NCI-H2196 treated with DMSO at 0.1 percent for 48 hours (cell line): ENCODE results near the gene GBF1.
A peak's percentile ranks its signal among the peaks of the same experiment; 100 is the strongest.

Source experiments
- DNase-seq: peaks from one replicate; lab custom pipeline; 2025; ENCODE audit not compliant: unreplicated experiment; lab: John Stamatoyannopoulos, UW

GBF1 gene

DNA sequence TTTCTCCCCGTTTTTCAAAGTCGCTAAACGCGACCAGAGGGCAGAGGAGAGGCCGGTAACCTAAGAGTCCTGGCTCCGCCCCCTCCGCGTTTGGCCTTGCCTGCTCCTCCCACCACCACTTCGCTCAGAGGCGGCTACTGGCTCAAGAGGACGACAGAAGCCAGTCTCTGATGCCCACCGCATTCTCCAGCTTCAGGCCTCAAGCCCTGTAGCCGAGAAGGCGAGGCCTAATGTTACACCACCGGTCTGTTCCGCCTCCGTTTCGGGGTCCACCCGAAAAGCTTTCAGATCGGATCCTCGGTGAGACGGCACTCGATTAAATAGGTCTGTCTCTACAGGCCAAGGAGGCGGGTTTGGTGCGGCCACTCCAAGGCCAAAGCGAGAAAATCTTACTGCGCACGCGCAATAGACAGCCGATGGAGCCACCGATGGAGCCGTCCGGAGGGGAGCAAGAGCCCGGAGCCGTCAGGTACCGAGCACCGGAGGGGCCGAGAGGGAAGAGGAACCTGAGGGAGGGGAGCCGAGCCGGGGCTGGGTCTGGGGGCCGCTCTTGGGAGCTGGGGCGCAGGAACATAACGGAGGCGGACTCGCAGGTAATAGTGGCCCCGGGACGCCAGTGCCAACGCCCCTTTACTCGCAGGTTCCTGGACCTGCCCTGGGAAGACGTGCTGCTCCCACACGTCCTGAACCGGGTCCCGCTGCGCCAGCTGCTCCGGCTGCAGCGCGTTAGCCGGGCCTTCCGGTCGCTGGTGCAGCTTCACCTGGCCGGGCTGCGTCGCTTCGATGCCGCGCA is 175.6 kb downstream of the GBF1 start, which contains the start of gene FBXL15:
FBXL15 (plus strand) TSS at position 123 of the 793 bp plus-strand sequence; CDS start at position 417, 294 bp downstream.
- DNase-seq: peak; percentile 77

DNA sequence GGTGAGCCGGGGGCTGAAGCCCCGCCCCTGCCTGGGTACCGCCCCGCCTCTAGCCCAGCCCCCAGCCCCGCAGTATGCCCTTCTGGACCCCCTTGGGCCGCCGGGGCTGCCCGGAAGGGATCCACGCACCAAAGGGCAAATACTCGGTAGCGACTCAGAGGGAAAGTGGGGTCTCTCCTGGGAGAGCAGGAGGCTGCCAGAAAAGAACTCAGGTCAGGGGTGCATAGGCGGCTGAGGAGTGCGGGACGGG is 176.1 kb downstream of the GBF1 start:
- no peak for DNase-seq

DNA sequence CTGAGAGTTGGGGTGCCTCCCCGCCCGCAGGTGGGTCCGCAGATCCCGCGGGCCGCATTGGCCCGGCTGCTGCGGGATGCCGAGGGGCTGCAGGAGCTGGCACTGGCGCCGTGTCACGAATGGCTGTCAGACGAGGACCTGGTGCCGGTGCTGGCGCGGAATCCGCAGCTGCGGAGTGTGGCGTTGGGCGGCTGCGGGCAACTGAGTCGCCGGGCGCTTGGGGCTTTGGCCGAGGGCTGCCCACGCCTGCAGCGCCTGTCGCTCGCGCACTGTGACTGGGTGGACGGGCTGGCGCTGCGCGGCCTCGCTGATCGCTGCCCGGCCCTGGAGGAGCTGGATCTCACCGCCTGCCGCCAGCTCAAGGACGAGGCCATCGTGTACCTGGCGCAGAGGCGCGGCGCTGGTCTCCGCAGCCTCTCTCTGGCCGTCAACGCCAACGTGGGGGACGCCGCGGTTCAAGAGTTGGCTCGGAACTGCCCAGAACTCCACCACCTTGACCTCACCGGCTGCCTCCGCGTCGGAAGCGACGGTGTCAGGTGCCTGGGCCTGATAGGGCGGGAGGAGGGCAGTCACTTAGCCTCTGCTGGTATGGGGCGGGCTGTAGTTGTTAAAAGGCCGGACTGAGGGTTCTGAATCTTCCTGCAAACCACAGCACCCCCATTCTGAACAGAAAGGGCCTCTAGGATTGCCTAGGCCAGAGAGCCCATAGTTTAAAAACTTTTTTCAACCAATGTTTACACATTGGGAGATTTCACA is 176.6 kb downstream of the GBF1 start:
- peak; percentile 11 for DNase-seq

DNA sequence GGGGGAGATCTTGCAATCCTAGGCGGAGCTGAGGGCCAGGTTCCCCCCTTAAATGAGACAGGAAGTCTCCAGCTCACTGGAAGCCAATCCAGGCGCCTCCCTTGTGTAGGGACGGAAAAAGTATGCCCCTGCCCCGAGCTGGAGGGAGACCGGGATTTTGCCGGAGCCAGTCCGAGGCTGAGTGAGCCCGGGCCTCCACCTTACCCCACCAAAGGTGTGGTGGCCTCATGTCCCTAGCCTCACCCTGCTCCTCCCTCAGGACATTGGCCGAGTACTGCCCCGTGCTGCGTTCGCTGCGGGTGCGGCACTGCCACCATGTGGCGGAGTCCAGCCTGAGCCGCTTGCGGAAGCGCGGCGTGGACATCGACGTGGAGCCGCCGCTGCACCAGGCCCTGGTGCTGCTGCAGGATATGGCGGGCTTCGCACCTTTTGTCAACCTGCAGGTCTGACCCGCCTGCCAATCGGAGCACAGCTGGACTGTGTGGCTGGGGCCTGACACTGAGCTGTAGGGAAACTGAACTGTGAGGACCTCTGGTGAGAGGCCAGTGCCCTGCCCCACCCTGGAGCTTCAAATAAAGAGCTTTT is 177.3 kb downstream of the GBF1 start:
- peak; percentile 14 for DNase-seq

DNA sequence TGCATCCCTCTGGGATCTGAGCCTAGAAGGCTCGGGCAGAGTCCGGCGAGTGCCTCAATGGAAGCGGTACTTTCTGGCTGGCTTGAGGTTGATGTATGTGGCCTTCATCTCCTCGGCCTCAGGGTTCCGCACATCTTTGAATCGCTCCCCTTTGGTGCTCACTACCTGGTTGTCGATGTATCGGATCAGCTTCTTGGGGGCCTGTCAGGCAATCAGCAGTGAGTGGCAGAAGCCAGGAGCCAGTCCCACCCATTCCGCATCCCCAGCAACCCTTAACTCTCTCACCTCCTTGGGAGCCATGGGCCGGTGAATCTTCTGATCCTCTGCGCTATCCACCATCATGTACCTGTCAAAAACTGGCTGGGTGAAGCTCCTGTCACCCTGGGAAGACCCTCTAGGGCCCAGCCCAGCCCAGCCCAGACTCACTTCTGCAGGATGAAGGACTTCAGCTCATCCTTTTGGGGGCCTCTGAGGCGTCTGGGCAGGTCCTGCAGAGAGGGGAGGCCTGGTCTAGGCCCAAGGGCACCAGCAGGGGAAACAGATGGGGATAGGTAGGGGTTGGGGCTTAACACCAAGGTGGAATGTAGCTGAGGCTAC is 178.1 kb downstream of the GBF1 start:
- no peak for DNase-seq

DNA sequence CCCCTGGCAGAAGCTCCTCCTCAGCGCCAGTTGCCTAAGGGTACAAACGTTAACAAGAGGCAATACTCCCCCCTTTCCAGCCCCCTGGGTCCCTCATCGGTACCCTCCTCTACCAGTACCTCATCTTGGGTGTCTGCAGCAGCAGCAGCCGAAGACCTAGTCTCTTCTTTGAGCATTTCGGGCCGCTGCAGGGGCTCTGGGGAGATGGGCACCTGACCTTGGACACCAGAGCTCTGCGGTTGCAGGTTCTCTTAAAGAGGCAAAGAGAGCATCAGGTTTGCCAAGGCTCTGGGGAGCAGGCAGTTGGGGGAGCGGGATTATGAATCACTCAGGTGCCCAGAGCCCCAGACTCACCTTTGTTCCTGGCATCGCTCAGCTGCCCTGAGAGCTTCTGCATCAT is 178.8 kb downstream of the GBF1 start:
- no peak for DNase-seq

DNA sequence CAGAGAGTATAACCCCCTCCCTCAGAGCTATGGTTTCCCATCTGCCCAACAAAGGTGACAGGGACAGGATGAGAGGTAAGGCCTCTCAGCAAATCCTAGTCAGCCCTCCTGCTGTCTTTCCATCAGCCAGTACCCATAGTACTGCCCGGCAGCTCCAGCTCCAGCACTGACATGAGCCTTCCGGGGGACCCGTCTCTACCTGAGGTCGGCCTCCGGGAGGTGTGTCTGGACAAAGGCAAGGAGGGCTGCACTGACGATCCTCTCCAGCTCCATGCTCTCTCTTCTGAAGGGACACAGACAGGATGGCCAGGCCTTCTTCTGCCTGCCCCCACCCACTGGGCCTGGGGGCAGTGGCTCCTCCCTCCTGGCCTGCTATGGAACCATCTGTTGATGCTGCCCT is 179.6 kb downstream of the GBF1 start:
- DNase-seq: no peak

DNA sequence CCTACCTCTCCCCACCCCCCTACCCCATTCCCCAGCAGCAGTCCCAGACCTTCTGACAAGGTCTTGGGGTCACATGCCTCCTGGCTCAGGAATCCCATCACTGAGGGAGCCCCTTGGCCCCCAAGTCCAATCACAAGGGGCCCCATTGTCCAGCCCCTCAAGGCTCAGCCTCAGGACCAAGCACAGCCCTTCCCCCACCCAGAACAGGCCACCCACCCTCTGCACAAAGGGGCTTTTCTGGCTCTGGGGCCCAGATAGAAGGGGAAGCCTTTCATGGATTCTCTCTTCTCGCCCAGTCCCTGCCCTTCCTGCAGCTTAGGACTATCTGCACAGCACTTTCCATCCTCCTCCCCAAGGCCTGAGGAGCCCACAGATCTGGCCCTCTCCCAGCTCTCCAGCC is 180.1 kb downstream of the GBF1 start:
- no peak for DNase-seq

DNA sequence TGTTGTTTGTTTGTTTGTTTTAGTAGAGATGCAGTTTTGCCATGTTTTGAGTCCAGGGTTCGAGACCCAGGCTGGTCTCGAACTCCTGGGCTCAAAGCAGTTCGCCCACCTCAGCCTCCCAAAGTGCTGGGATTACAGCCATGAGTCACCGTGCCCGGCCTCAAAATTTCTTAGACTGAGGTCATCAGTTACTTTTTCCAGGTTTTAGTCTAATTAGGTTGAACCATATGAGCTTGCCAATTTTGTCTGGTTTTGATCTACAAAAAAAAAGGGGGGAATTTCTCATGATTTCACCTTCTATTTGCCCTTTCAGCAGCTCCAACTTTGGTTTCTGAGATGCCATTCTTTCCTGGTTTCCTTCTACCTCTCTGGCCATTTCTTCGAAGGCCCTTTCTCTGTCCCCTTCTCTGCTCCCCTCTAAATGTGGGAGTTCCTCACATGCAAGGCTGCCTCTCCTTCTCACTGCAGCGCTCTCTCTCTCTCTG is 181.5 kb downstream of the GBF1 start:
- no peak for DNase-seq

DNA sequence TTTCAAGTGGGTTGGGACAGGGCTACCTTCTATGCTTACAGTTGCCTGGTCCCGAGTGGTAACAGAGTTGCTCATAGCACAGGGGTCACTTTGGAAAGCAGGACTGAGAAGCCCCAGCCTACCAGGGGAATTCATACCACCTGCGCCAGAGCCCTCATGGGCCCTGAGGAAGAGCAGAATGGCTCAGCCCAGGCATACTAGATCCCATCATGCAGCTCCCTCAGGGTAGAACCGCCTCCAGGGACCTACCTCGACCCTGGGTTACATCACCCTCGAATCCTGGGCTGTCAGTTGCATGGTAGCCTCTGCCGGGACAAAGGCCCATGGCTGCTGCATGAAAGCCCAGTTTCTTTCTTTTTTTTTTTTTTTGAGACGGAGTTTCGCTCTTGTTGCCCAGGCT is 184.1 kb downstream of the GBF1 start:
- DNase-seq: no peak

DNA sequence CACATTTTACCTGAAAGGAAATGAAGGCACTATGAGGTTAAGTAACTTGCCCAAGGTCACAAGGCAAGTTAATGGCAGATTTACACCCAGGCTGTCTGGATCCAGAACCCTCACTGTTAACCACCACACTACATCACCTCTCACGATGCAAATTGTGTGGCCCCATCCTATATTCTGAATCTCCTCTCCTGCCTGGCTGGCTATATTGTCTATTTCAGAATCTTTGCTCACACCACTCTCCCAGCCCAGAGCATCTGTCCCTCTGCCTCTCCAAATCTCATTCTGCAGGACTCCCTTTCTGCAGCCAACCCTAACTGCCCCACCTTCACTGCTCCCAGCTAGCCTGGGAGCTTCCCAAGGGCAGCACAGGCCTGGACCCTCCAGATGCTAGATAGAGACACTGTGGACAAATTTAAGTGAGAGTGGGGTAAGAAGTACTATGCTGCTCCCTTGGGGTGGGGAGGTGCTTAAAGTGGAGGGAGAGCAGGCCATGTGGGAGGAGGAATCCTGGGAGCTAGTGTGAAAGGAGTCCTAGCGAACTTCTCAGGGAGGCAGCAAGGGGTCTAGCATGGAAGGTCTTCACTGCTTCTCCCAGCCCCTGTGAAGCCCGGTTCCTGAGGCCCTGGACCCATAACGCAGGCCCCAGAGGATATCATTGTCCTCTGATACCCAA is 186.3 kb downstream of the GBF1 start:
- DNase-seq: no peak
